ENCODE data around the gene IGF1.

DNA sequence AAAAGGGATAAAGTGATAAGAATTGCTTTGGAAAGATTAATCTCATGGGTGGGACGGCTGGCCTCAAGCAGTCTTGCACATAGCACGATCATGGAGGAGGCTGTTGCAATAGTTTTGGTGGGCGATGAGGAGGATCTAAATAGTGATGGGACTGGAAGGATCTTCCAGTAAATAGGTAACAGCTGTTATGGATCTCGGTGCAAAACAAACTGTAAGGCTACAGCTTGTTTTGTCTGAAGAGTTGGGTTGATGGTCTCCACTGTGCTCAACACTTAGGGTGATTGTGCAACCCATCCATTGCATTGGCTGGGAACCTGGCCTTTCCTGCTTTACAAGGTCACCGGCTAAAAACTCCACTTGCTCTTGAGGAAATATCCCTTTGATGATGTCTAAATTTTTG, 21.0 kb downstream of the IGF1 start:
- TF ChIP-seq EZH2phosphoT487 (IDR thresholded peaks at IDR 0.05; ENCODE audit: low read depth), result no peak
- TF ChIP-seq, protein P1, sequence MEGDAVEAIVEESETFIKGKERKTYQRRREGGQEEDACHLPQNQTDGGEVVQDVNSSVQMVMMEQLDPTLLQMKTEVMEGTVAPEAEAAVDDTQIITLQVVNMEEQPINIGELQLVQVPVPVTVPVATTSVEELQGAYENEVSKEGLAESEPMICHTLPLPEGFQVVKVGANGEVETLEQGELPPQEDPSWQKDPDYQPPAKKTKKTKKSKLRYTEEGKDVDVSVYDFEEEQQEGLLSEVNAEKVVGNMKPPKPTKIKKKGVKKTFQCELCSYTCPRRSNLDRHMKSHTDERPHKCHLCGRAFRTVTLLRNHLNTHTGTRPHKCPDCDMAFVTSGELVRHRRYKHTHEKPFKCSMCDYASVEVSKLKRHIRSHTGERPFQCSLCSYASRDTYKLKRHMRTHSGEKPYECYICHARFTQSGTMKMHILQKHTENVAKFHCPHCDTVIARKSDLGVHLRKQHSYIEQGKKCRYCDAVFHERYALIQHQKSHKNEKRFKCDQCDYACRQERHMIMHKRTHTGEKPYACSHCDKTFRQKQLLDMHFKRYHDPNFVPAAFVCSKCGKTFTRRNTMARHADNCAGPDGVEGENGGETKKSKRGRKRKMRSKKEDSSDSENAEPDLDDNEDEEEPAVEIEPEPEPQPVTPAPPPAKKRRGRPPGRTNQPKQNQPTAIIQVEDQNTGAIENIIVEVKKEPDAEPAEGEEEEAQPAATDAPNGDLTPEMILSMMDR (IDR thresholded peaks at IDR 0.05; ENCODE audit: low read depth, low read length), result no peak

All from OCI-LY3 (cell line).